K562 (cell line): ENCODE results near the gene MKNK1. TPM values are rescaled to one million over a fixed set of nuclear protein-coding genes. Genes with fewer than 3 reads are reported as not detected.

Experiments
- ATAC-seq: fragments of 200-7000 bp; cut with Tn5 transposase; 3 replicates; pipeline ENCODE4 v1.9.1; 2020; ENCODE audit warnings: moderate library complexity
- BruUV-seq: library from RNA; stranded (reverse); fragments of 400-500 nt; replicated peaks from 2 replicates; lab custom pipeline; 2021; lab: Mats Ljungman, UMichigan
- CTCF ChIA-PET: fragments of 300-600 bp; formaldehyde crosslinking; extraction: SDS; loops from one replicate; lab custom pipeline; 2021; ENCODE audit warnings: low intra/inter-chr PET ratio; lab: Yijun Ruan, JAX
- POLR2A ChIA-PET: fragments of 300-600, 350-650 bp; sonication (Branson Sonifier 250); formaldehyde crosslinking; extraction: SDS; loops from one replicate; lab custom pipeline; 2021; ENCODE audit warnings: antibody characterized with exemption, inconsistent platforms; lab: Yijun Ruan, JAX
- DNase-seq, 4 experiments: peaks; one replicate each; pipeline versions ENCODE4 v3.0.0 to v3.0.0-alpha.2; 2011 to 2018; ENCODE audit warnings: low spot score in 3 of 4, mixed read lengths in 3 of 4; ENCODE audit errors: extremely low read depth in 1 of 4
- FAIRE-seq: peaks from 2 replicates; lab custom pipeline; 2011; peaks lifted over from hg19 to GRCh38; lab: Jason Lieb, UNC
- H2AFZ ChIP-seq: 2 replicates; pipeline ENCODE4 v1.6.0; 2011; ENCODE audit warnings: low read depth, low read length, control low read depth, inconsistent platforms
- H3K27ac ChIP-seq: fragments of 200-600 bp; 3 replicates; pipeline ENCODE4 v1.8.0; 2011; ENCODE audit warnings: low read depth, mild to moderate bottlenecking, control low read depth, inconsistent platforms, low read length, moderate library complexity, mixed read lengths; ENCODE audit errors: extremely low read depth
- H3K27me3 ChIP-seq, 2 experiments: fragments of 300-600 bp in 1 of 2; 2 replicates in 1 of 2; 3 replicates in 1 of 2; pipeline versions ENCODE4 v1.6.0 to v1.8.0; 2011; ENCODE audit warnings: inconsistent platforms in 2 of 2, low read length in 2 of 2, mild to moderate bottlenecking in 1 of 2, mixed read lengths in 1 of 2, moderate library complexity in 1 of 2; ENCODE audit not compliant: control insufficient read depth in 2 of 2, insufficient read depth in 2 of 2
- H3K36me3 ChIP-seq: fragments of 300-600 bp; 3 replicates; pipeline ENCODE4 v1.8.0; 2011; ENCODE audit warnings: mild to moderate bottlenecking, low read length, inconsistent platforms; ENCODE audit not compliant: control insufficient read depth, insufficient read depth
- H3K4me1 ChIP-seq, 2 experiments: fragments of 200-600 bp in 1 of 2; replicated peaks in 1 of 2; 2 replicates in 1 of 2; 3 replicates in 1 of 2; pipeline versions ENCODE4 v1.5.1 to v1.8.0; 2011; ENCODE audit warnings: inconsistent platforms in 2 of 2, low read length in 2 of 2, mild to moderate bottlenecking in 1 of 2, mixed read lengths in 1 of 2, moderate library complexity in 1 of 2; ENCODE audit not compliant: control insufficient read depth in 2 of 2, insufficient read depth in 2 of 2
- H3K4me2 ChIP-seq: 2 replicates; pipeline ENCODE4 v1.6.1; 2011; ENCODE audit warnings: low read length, control low read depth, inconsistent platforms, mixed read lengths; ENCODE audit not compliant: insufficient read depth
- H3K4me3 ChIP-seq: fragments of 200-600 bp; sonication (generic), shearing (Covaris generic); 2 replicates; pipeline ENCODE4 v1.5.1; 2016; ENCODE audit warnings: control low read depth, inconsistent platforms
- H3K79me2 ChIP-seq: fragments of 200-600 bp; 3 replicates; pipeline ENCODE4 v1.8.0; 2011; ENCODE audit warnings: low read length, inconsistent platforms; ENCODE audit not compliant: control insufficient read depth, insufficient read depth
- H3K9ac ChIP-seq, 2 experiments: 2 replicates each; pipeline versions ENCODE4 v1.6.0 to v1.6.1; 2011; ENCODE audit warnings: low read depth in 2 of 2, low read length in 2 of 2, control low read depth in 1 of 2, inconsistent platforms in 1 of 2, mild to moderate bottlenecking in 1 of 2, mixed read lengths in 1 of 2; ENCODE audit not compliant: insufficient read depth in 1 of 2
- H3K9me1 ChIP-seq: one replicate; pipeline ENCODE4 v1.6.0; 2011; ENCODE audit warnings: inconsistent platforms, mild to moderate bottlenecking, low read length, moderate library complexity; ENCODE audit not compliant: control insufficient read depth, insufficient read depth
- H3K9me3 ChIP-seq: replicated peaks from 2 replicates; pipeline ENCODE4 v1.5.1; 2011; ENCODE audit warnings: low read depth, low read length, inconsistent platforms; ENCODE audit not compliant: control insufficient read depth, insufficient read depth
- H4K20me1 ChIP-seq: replicated peaks from 2 replicates; pipeline ENCODE4 v1.6.1; 2011; ENCODE audit warnings: low read length, inconsistent platforms, mixed read lengths; ENCODE audit not compliant: control insufficient read depth, insufficient read depth
- ADNP ChIP-seq: fragments of 200-800 bp; sonication (Bioruptor generic); IDR thresholded peaks from 2 replicates; pipeline ENCODE4 v1.6.1; 2016; ENCODE audit warnings: missing genetic modification characterization, missing compliant biosample characterization
- BDP1 ChIP-seq: IDR thresholded peaks from 3 replicates; pipeline ENCODE4 v1.6.1; 2011; ENCODE audit not compliant: insufficient read length, insufficient read depth
- RNF2 ChIP-seq: sonication (generic); IDR thresholded peaks from 2 replicates; pipeline ENCODE4 v1.6.1; 2016
- SRSF9 ChIP-seq: fragments of 200-400 bp; formaldehyde crosslinking; IDR thresholded peaks from 2 replicates; pipeline ENCODE4 v1.6.1; 2017; ENCODE audit warnings: low read depth, low read length, borderline replicate concordance
- TSHZ1 ChIP-seq: fragments of 250-450 bp; sonication (Bioruptor Pico); IDR thresholded peaks from 2 replicates; pipeline ENCODE4 v1.4.0; 2020; ENCODE audit warnings: mild to moderate bottlenecking, moderate library complexity
- WGBS: fragments of 100-300 bp; shearing (Covaris generic); methylation state at CpG from one replicate; pipeline ENCODE4 v1.1.6; 2016; ENCODE audit warnings: low coverage, mixed read lengths; ENCODE audit not compliant: insufficient coverage; ENCODE audit errors: missing lambda C conversion rate; 5-methylcytosine and 5-hydroxymethylcytosine counted together
- in situ Hi-C: fragments of 300-500 bp; cut with MboI; formaldehyde crosslinking; loops from 4 replicates; pipeline ENCODE4 v1.15.0; 2018; ENCODE audit warnings: inconsistent platforms, mixed read lengths
- intact Hi-C: fragments of 100-400 bp; cut with micrococcal nuclease; formaldehyde crosslinking; loops from 2 replicates; pipeline ENCODE4 v1.14.2; 2022
- polyA plus RNA-seq, 8 experiments: library from polyadenylated mRNA; depleted of rRNA in 4 of 8; stranded (reverse) in 5 of 8; unstranded in 3 of 8; fragments of >200 nt; fragmentation: Nextera tagmentation in 2 of 8; fragmentation: Illumina TruSeq in 1 of 8; extraction: Ambion mirVana in 2 of 8; extraction: Trizol in 1 of 8; gene quantifications; 2 replicates each; pipeline versions ENCODE4 v1.2.1 to v1.2.3, GENCODE V29; 2011 to 2014; ENCODE audit warnings: inconsistent platforms in 1 of 8, missing spikeins in 1 of 8
- total RNA-seq, 7 experiments: library from RNA; depleted of rRNA in 6 of 7; stranded (reverse); fragments of >200 nt in 6 of 7; fragmentation: Illumina TruSeq in 2 of 7; extraction: Trizol in 2 of 7; gene quantifications; 2 replicates each; pipeline versions ENCODE4 v1.2.1 to v1.2.3, GENCODE V29; 2011 to 2021; ENCODE audit warnings: low replicate concordance in 1 of 7

MKNK1 gene
- total and polyA plus RNA-seq, 9 of the 15 experiments (the other 6 are each of a cell fraction or from before 2014, with no cell fraction given): 27.7 to 51.3 (median 43.7) TPM

GRCh38 chr1:46653405-46653958 is 49.4 kb upstream of the MKNK1 start:
- H3K4me1 ChIP-seq: no peaks in the 10 kb centered on the region
- intact Hi-C loops (no loop called here), in situ Hi-C loops (no loop called here)
- no peak overlapping the region for H3K27ac ChIP-seq
- H3K4me2 ChIP-seq: no peak overlapping the region
- ATAC-seq: no peak; the same call in 2 of the 3 replicates
- ChIA-PET POLR2A (interaction anchor here (0.6 to 1.5 kb wide), 4 partner anchors 16 to 33 kb away, joined by 3 to 4 read pairs (median 3); no protein-coding TSS in a partner anchor), CTCF (no interaction called here)
- no TSS peak for BruUV-seq
- peaks cover 33% of the 10 kb centered on the region for H3K36me3 ChIP-seq
- H3K9ac ChIP-seq: peak overlapping the region in 1 of 2 experiments; percentile 6; a peak in 1 of 4 replicates
- no peaks in the 10 kb centered on the region for H3K9me3 ChIP-seq
- DNase-seq: no peak
- no peaks in the 10 kb centered on the region for H3K27me3 ChIP-seq
- 78% methylated on average over 2 of the region's 2 CpGs for WGBS
- H3K4me3 ChIP-seq: no peak overlapping the region
- H3K9me1 ChIP-seq: no peaks in the 10 kb centered on the region
- H4K20me1 ChIP-seq: no peaks in the 10 kb centered on the region
- TF ChIP-seq ADNP (tag) (no peak), BDP1 (no peak), TSHZ1 (no peak), SRSF9 (no peak), RNF2 (no peak)
- no peak for FAIRE-seq
- no peaks in the 10 kb centered on the region for H3K79me2 ChIP-seq
- no peak overlapping the region for H2AFZ ChIP-seq
